ENCODE measurements around the gene CBARP.
"Not testable (repeated sequence)": the region's sequence is repeated elsewhere in the genome, so short reads cannot be mapped to it uniquely, and the experiment has no call there.

DNA sequence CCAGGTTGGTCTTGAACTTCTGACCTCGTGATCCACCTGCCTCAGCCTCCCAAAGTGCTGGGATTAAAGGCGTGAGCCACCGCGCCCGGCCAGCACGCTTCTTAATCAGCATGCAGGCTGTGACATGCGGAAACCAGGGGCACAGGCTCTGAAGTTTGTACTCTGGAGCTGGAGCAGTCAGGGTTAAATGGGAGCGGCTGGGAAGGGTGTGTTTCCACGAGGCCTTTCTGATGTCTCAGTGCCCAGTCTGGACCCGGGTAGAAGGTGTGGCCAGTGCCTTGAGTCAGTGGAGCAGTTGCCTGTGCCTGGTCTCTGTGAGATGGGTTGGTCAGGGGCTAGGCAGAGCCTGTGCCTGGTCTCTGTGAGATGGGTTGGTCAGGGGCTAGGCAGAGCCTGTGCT, 29.0 kb downstream of the CBARP start:
- TF ChIP-seq, protein P1, sequence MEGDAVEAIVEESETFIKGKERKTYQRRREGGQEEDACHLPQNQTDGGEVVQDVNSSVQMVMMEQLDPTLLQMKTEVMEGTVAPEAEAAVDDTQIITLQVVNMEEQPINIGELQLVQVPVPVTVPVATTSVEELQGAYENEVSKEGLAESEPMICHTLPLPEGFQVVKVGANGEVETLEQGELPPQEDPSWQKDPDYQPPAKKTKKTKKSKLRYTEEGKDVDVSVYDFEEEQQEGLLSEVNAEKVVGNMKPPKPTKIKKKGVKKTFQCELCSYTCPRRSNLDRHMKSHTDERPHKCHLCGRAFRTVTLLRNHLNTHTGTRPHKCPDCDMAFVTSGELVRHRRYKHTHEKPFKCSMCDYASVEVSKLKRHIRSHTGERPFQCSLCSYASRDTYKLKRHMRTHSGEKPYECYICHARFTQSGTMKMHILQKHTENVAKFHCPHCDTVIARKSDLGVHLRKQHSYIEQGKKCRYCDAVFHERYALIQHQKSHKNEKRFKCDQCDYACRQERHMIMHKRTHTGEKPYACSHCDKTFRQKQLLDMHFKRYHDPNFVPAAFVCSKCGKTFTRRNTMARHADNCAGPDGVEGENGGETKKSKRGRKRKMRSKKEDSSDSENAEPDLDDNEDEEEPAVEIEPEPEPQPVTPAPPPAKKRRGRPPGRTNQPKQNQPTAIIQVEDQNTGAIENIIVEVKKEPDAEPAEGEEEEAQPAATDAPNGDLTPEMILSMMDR (IDR thresholded peaks at IDR 0.05; ENCODE audit: insufficient read depth, low read length, poor library complexity, severe bottlenecking): not testable (repeated sequence)
- not testable (repeated sequence) for TF ChIP-seq EZH2phosphoT487 (conservative IDR thresholded peaks at IDR 0.05; ENCODE audit: low read length)

Measured in SU-DHL-6 (cell line).